Frontal cortex (tissue), 4 donors: ENCODE results near the gene KHNYN. TPM values are rescaled to one million over a fixed set of nuclear protein-coding genes. Genes with fewer than 3 reads are reported as not detected.
"Not testable (repeated sequence)": the region's sequence is repeated elsewhere in the genome, so short reads cannot be mapped to it uniquely, and the experiment has no call there.

Source experiments
- DNase-seq, 2 donors: peaks; one replicate each; pipeline ENCODE4 v3.0.0; 2012; ENCODE audit warnings: low spot score in 2 of 2
- FAIRE-seq: peaks from 2 replicates; lab custom pipeline; 2012; peaks lifted over from hg19 to GRCh38; lab: Jason Lieb, UNC
- total RNA-seq: library from RNA; depleted of rRNA; stranded (reverse); fragments of >200 nt; gene quantifications from one replicate; pipeline ENCODE4 v1.2.3, GENCODE V29; 2014
- donor health status: control.
- donor health status: control.
- donor health status: control.

The KHNYN gene
- total RNA-seq, 1 donor from 2014 or later: 13.9 TPM

- DNase-seq: no peak
These were observed 33.5 kb downstream of the KHNYN start for GRCh38 chr14:24463017-24463883.

GRCh38 chr14:24463884-24464785 lies 34.4 kb downstream of the KHNYN start:
- no peak for FAIRE-seq
- DNase-seq: no peak

More at GRCh38 chr14:24463017-24463883, 33.5 kb downstream of the KHNYN start:
- FAIRE-seq: no peak

GRCh38 chr14:24465368-24465767 lies 35.6 kb downstream of the KHNYN start:
- FAIRE-seq: no peak
- no peak for DNase-seq

GRCh38 chr14:24465805-24466204 lies 36.1 kb downstream of the KHNYN start:
- DNase-seq: no peak
- no peak for FAIRE-seq

- not testable (repeated sequence) for FAIRE-seq, DNase-seq
These were observed 40.7 kb downstream of the KHNYN start for GRCh38 chr14:24470450-24470849.

GRCh38 chr14:24473211-24473610 lies 43.5 kb downstream of the KHNYN start:
- no peak for DNase-seq
- FAIRE-seq: no peak

- no peak for FAIRE-seq
These were observed 45.5 kb downstream of the KHNYN start for GRCh38 chr14:24475261-24475660.

GRCh38 chr14:24479999-24480398 lies 50.2 kb downstream of the KHNYN start:
- not testable (repeated sequence) for FAIRE-seq

More at GRCh38 chr14:24475261-24475660, 45.5 kb downstream of the KHNYN start:
- no peak for DNase-seq

GRCh38 chr14:24481622-24482324 lies 52.0 kb downstream of the KHNYN start:
- DNase-seq (peak in 1 of 2 donors; percentile 18), FAIRE-seq (no peak)

More at GRCh38 chr14:24479999-24480398, 50.2 kb downstream of the KHNYN start:
- DNase-seq: not testable (repeated sequence)

- FAIRE-seq, DNase-seq: not testable (repeated sequence)
These were observed 53.0 kb downstream of the KHNYN start for GRCh38 chr14:24482699-24483303.

- DNase-seq (no peak), FAIRE-seq (no peak)
These were observed 54.0 kb downstream of the KHNYN start for GRCh38 chr14:24483604-24484252.

Other genes starting within 250 kb of the KHNYN start
- gene IPO4, start 241.1 kb upstream of the KHNYN start, total RNA-seq: 12.6 TPM
- gene TM9SF1, start 234.5 kb upstream of the KHNYN start, total RNA-seq: 9.8 TPM
- gene TSSK4, start 224.3 kb upstream of the KHNYN start, total RNA-seq: not detected
- gene CHMP4A, start 216.5 kb upstream of the KHNYN start, total RNA-seq: 40.4 TPM
- gene MDP1, start 213.9 kb upstream of the KHNYN start, total RNA-seq: 18.8 TPM
- gene NEDD8, start 197.6 kb upstream of the KHNYN start, total RNA-seq: 62.8 TPM
- 51.8 TPM for gene GMPR2, start 197.0 kb upstream of the KHNYN start, total RNA-seq
- 42.4 TPM for gene TINF2, start 187.3 kb upstream of the KHNYN start, total RNA-seq
- 0.82 TPM for gene TGM1, start 166.8 kb upstream of the KHNYN start, total RNA-seq
- gene RABGGTA, start 158.4 kb upstream of the KHNYN start, total RNA-seq: 25.7 TPM
- gene DHRS1, start 130.2 kb upstream of the KHNYN start, total RNA-seq: 8.2 TPM
- 22.8 TPM for gene NOP9, start 130.1 kb upstream of the KHNYN start, total RNA-seq
- 2.0 TPM for gene CIDEB, start 122.0 kb upstream of the KHNYN start, total RNA-seq
- gene LTB4R2, start 119.8 kb upstream of the KHNYN start, total RNA-seq: 1.6 TPM
- 1.2 TPM for gene LTB4R, start 118.5 kb upstream of the KHNYN start, total RNA-seq
- gene ADCY4, start 94.9 kb upstream of the KHNYN start, total RNA-seq: 0.82 TPM
- under 0.01 TPM for gene RIPK3, start 90.0 kb upstream of the KHNYN start, total RNA-seq
- gene NFATC4, start 61.8 kb upstream of the KHNYN start, total RNA-seq: 2.9 TPM
- 9.8 TPM for gene NYNRIN, start 31.0 kb upstream of the KHNYN start, total RNA-seq
- gene CBLN3, start 286 bp upstream of the KHNYN start, total RNA-seq: not detected
- gene SDR39U1, start 12.8 kb downstream of the KHNYN start, total RNA-seq: 16.3 TPM
- gene CMA1, start 78.3 kb downstream of the KHNYN start, total RNA-seq: not detected
- not detected for gene CTSG, start 146.3 kb downstream of the KHNYN start, total RNA-seq
- gene GZMH, start 179.7 kb downstream of the KHNYN start, total RNA-seq: not detected
- not detected for gene GZMB, start 204.2 kb downstream of the KHNYN start, total RNA-seq